ENCODE data around the gene EIF1. TPM values are rescaled to one million over a fixed set of nuclear protein-coding genes. Genes with fewer than 3 reads are reported as not detected.
"Not testable (repeated sequence)": the region's sequence is repeated elsewhere in the genome, so short reads cannot be mapped to it uniquely, and the experiment has no call there.

Gene EIF1
- polyA plus RNA-seq, 1 donor from 2014 or later: 257 TPM

GRCh38 chr17:41672153-41672552, 16.5 kb upstream of the EIF1 start:
- Histone ChIP-seq H4K20me1 (ENCODE audit: insufficient read depth) (no peaks in the 10 kb centered on the region), H2AFZ (ENCODE audit: low read depth, low read length) (no peak overlapping the region), H3K27me3 (ENCODE audit: insufficient read depth, low read depth, low read length) (no peaks in the 10 kb centered on the region), H3K36me3 (ENCODE audit: insufficient read depth, low read length) (no peaks in the 10 kb centered on the region), H3K79me2 (replicated peaks; ENCODE audit: insufficient read depth, low read length) (no peaks in the 10 kb centered on the region), H3K27ac (ENCODE audit: low read length) (no peak overlapping the region), H3K9me2 (ENCODE audit: insufficient read depth, low read length) (no peaks in the 10 kb centered on the region), H3K4me2 (ENCODE audit: low read length) (no peak overlapping the region), H3F3A (ENCODE audit: insufficient read depth, low read length, poor library complexity, severe bottlenecking) (no peaks in the 10 kb centered on the region), H3K4me3 (ENCODE audit: low read length) (no peak overlapping the region), H3K9me3 (ENCODE audit: low read length) (no peaks in the 10 kb centered on the region), H3K9ac (ENCODE audit: low read length) (no peak overlapping the region)
- no peak for TF ChIP-seq SMC3 (conservative IDR thresholded peaks at IDR 0.05; ENCODE audit: poor library complexity)
- no peak for TF ChIP-seq EP300 (conservative IDR thresholded peaks at IDR 0.05; ENCODE audit: poor library complexity, severe bottlenecking)
- no peak for TF ChIP-seq RAD21 (conservative IDR thresholded peaks at IDR 0.05)
- no peak for TF ChIP-seq EZH2 (IDR thresholded peaks at IDR 0.05; ENCODE audit: borderline replicate concordance, insufficient read depth, low read length, poor library complexity, severe bottlenecking)

GRCh38 chr17:41675157-41676057, 13.3 kb upstream of the EIF1 start:
- not testable (repeated sequence) for H3K9me2 ChIP-seq (ENCODE audit: insufficient read depth, low read length); H4K20me1 ChIP-seq (ENCODE audit: insufficient read depth); H3K9ac ChIP-seq (ENCODE audit: low read length); H2AFZ ChIP-seq (ENCODE audit: low read depth, low read length); H3K27me3 ChIP-seq (ENCODE audit: insufficient read depth, low read depth, low read length); H3K4me2 ChIP-seq (ENCODE audit: low read length); H3K9me3 ChIP-seq (ENCODE audit: low read length); H3K36me3 ChIP-seq (ENCODE audit: insufficient read depth, low read length); H3F3A ChIP-seq (ENCODE audit: insufficient read depth, low read length, poor library complexity, severe bottlenecking); H3K79me2 ChIP-seq (replicated peaks; ENCODE audit: insufficient read depth, low read length); H3K27ac ChIP-seq (ENCODE audit: low read length); H3K4me3 ChIP-seq (ENCODE audit: low read length)

GRCh38 chr17:41676058-41676419, 12.6 kb upstream of the EIF1 start:
- TF ChIP-seq SMC3 (conservative IDR thresholded peaks at IDR 0.05; ENCODE audit: poor library complexity) (no peak), POLR2AphosphoS5 (IDR thresholded peaks at IDR 0.05) (no peak)
- Histone ChIP-seq H4K20me1 (ENCODE audit: insufficient read depth) (no peaks in the 10 kb centered on the region), H3K36me3 (ENCODE audit: insufficient read depth, low read length) (no peaks in the 10 kb centered on the region), H3F3A (ENCODE audit: insufficient read depth, low read length, poor library complexity, severe bottlenecking) (no peaks in the 10 kb centered on the region), H2AFZ (ENCODE audit: low read depth, low read length) (no peak overlapping the region), H3K27ac (ENCODE audit: low read length) (no peak overlapping the region), H3K27me3 (ENCODE audit: insufficient read depth, low read depth, low read length) (no peaks in the 10 kb centered on the region), H3K9me2 (ENCODE audit: insufficient read depth, low read length) (no peaks in the 10 kb centered on the region), H3K79me2 (replicated peaks; ENCODE audit: insufficient read depth, low read length) (no peaks in the 10 kb centered on the region), H3K9me3 (ENCODE audit: low read length) (no peaks in the 10 kb centered on the region), H3K4me2 (ENCODE audit: low read length) (no peak overlapping the region), H3K9ac (ENCODE audit: low read length) (no peak overlapping the region), H3K4me3 (ENCODE audit: low read length) (no peak overlapping the region)

GRCh38 chr17:41678411-41678906, 10.2 kb upstream of the EIF1 start:
- Histone ChIP-seq H3K4me2 (ENCODE audit: low read length) (no peak overlapping the region), H3K9me2 (ENCODE audit: insufficient read depth, low read length) (no peaks in the 10 kb centered on the region), H3K36me3 (ENCODE audit: insufficient read depth, low read length) (no peaks in the 10 kb centered on the region), H3F3A (ENCODE audit: insufficient read depth, low read length, poor library complexity, severe bottlenecking) (peaks cover 5% of the 10 kb centered on the region), H3K27ac (ENCODE audit: low read length) (no peak overlapping the region), H3K9ac (ENCODE audit: low read length) (no peak overlapping the region), H3K9me3 (ENCODE audit: low read length) (no peaks in the 10 kb centered on the region), H3K27me3 (ENCODE audit: insufficient read depth, low read depth, low read length) (no peaks in the 10 kb centered on the region), H2AFZ (ENCODE audit: low read depth, low read length) (no peak overlapping the region), H3K79me2 (replicated peaks; ENCODE audit: insufficient read depth, low read length) (no peaks in the 10 kb centered on the region), H3K4me3 (ENCODE audit: low read length) (no peak overlapping the region), H4K20me1 (ENCODE audit: insufficient read depth) (no peaks in the 10 kb centered on the region)
- TF ChIP-seq EP300 (conservative IDR thresholded peaks at IDR 0.05; ENCODE audit: poor library complexity, severe bottlenecking): no peak
- TF ChIP-seq EZH2 (IDR thresholded peaks at IDR 0.05; ENCODE audit: borderline replicate concordance, insufficient read depth, low read length, poor library complexity, severe bottlenecking): no peak
